OCI-M2 (cell line): ENCODE measurements around the gene KIAA0232.
"Not testable (repeated sequence)": the region's sequence is repeated elsewhere in the genome, so short reads cannot be mapped to it uniquely, and the experiment has no call there.

Source experiments
- DNase-seq: peaks from one replicate; lab custom pipeline; 2025; ENCODE audit not compliant: unreplicated experiment; lab: John Stamatoyannopoulos, UW

Gene KIAA0232

GRCh38 chr4:6803246-6803645 is 20.7 kb downstream of the KIAA0232 start:
- no peak for DNase-seq

DNA sequence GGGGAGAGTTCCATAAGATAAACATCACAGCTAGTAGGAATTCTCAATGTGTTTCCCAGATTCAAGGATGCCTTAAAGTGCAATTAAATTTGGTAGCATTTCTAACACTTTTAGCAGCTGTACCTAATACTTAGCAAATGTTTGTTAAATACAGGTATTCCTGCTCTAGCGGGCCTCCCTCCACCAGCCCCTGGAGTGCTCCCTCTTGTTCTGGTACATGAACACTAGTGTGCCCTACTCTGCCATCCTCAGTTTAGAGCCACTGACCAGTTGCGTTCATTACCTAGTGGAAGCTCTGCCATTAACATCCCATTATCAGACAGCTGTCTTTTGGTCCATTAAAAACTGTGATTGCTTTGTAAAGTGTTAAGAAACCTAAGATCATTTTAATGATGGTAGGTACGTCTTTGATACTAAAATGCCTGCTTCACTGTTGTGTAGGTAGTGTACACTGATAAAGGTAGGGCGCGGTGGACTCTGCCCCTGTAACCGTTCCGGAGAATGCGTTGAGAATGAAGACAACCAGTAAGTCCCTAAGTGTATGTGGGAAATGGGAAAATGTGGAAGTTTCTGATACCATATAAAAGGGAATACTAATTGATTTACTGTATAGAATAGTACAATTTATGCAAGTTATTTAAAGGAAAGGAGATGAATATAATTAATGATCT is 21.7 kb downstream of the KIAA0232 start:
- no peak for DNase-seq

- DNase-seq, result no peak
Measured at GRCh38 chr4:6806924-6807626, 24.5 kb downstream of the KIAA0232 start.

DNA sequence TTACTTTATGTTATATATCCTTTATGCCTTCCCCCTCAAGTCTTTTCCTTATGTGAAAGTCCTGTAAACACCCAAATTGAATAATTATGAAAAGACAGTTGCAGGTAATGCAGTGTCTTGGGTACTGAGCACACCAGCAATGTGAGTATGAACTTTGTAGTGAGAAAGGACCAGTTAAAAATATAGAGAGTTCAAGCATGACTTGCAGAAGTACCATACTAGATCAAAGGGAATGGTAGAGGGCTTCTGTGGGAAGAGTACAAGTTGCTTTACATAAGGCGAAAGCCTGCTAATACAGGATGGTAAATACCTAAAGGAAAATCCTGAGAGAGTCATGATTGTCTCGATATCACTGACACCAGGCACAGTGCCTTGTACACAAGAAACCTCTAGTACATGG is 25.7 kb downstream of the KIAA0232 start:
- no peak for DNase-seq

DNA sequence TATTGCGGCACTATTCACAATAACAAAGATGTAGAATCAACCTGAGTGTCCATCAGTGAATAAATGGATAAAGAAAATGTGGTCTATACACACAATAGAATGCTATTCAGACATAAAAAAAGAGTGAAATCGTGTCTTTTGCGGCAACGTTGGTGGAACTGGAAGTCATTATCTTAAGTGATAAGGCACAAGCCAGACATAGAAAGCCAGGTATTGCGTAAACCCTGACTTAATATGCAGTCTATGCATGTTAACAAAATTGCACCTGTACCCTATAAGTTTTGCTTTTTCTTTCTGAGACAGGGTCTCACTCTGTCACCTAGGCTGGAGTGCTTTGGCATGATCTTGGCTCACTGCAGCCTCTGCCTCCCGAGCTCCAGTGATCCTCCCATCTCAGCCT is 28.6 kb downstream of the KIAA0232 start:
- DNase-seq, result no peak

DNA sequence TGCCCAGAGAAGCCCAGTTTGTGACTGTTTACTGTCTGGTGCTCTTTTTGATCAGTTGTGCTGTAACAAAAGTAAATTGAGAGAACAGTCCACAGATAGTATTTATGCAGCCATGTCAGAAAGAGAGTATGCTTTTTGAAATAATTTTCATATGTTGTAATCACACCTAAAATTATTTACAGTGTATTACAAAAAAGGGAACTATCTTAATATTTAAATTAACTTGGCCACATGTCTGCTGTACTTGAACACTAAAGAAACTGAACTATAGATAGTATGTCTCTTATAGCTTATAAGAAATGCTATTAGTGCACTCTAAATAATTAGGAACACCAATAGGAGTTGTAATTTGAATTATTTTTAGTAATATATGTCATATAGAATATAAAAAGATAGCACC is 30.2 kb downstream of the KIAA0232 start:
- no peak for DNase-seq

- DNase-seq, result no peak
Measured at GRCh38 chr4:6813725-6814124, 31.2 kb downstream of the KIAA0232 start.

DNA sequence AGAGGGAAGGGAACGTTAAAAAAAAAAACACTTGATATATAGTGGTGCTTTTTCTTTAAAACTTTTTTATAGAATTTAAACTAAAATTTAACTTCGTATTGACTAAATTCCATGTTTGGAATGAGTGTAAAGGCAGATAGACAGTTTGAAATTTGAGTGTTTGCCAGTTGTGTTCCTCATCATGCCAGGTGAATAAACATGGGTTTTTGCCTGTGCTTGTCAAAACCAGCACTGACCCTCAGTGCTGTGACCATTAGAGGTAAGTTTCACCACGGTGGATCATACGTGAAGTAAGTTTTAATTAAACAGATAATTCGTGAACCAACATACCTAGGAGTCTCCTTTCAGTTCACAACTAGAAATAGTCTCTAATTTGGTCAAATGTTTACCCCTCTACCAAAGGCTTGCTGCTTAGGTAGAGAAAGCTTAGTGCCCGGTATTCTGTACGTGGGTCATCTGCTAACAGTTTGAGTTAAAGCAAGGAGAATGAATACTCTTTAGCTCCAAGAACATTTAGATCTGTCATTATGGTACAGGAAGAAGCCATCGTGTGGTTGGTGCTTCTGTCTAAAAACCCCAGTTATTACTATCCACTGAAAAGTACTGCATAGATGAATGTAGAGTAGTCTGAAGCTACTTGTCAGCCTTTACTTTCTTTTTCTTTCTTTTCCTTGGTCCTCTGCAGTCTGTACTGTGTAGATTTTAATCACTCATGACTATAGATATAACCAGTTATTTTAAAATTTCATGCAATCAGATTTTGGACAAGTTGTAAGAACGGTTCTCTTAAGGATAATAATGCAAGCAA is 32.7 kb downstream of the KIAA0232 start:
- DNase-seq, result no peak

GRCh38 chr4:6819295-6819694 is 36.8 kb downstream of the KIAA0232 start:
- no peak for DNase-seq

- no peak for DNase-seq
Measured at GRCh38 chr4:6820695-6821094, 38.2 kb downstream of the KIAA0232 start.

GRCh38 chr4:6824071-6824470 is 41.5 kb downstream of the KIAA0232 start:
- no peak for DNase-seq

GRCh38 chr4:6824772-6825402 is 42.4 kb downstream of the KIAA0232 start:
- no peak for DNase-seq

DNA sequence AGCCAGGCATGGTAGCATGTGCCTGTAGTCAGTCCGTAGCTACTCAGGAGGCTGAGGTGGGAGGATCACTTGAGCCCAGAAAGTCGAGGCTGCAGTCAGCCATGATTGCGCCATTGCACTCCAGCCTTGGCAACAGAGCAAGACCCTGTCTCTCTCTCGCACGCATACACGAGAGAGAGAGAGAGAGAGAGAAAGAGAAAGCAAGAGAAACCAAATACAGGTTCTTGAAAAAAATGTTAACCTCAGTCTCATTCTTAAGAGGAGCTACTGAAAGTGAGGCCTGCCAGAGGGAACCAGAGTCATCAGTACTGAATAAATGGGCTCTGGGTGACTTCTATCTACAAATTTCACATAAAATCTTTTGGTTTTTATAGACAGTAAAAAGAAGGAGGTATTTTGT is 42.9 kb downstream of the KIAA0232 start:
- no peak for DNase-seq

DNA sequence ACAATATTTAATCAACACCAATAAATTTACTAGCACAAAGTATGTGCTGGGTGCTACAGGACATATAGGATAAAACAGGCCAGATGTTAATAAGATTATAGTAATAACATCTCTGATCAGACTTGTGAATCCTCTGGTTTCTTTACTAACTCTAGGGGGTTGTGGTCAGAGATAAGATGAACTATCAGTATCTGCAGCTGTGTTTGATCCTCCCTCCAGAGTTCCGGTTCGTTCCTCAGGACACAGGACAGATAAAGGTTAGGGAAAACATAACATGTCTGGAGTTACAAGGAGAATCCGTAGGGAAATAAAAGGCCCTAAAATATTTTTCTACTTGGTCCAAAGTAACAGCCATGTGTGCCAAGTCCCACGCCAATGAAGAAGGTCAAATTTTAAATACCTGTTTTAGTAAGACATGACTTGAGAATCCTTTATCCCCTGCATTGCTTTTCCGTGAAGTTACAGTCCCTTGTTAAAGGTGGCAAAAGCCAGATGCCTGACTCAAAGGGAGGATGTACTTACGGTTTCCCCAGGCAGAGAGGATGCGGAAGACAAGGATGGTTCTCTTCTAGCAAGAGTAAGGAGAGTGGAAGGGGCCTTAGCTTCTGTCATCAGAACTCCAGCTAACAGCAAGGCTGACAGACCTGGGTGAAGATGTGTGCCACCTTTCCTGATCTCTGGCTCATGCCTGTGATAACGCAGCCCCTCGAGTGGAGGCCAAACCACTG is 44.4 kb downstream of the KIAA0232 start:
- DNase-seq, result peak; percentile 34

GRCh38 chr4:6829086-6829485 is 46.6 kb downstream of the KIAA0232 start:
- no peak for DNase-seq

GRCh38 chr4:6834867-6835266 is 52.3 kb downstream of the KIAA0232 start:
- DNase-seq, result no peak

GRCh38 chr4:6835616-6836015 is 53.1 kb downstream of the KIAA0232 start:
- not testable (repeated sequence) for DNase-seq

DNA sequence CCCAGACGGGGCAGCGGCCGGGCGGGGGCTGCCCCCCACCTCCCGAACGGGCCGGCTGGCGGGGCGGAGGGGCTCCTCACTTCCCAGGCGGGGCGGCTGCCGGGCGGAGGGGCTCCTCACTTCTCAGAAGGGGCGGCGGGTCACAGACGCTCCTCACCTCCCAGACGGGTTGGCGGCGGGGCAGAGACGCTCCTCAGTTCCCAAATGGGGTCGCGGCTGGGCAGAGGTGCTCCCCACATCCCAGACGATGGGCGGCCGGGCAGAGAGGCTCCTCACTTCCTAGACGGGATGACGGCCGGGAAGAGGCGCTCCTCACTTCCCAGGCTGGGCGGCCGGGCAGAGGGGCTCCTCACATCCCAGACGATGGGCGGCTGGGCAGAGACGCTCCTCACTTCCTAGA is 54.6 kb downstream of the KIAA0232 start:
- not testable (repeated sequence) for DNase-seq

- DNase-seq, result no peak
Measured at GRCh38 chr4:6839579-6839978, 57.1 kb downstream of the KIAA0232 start.

- DNase-seq, result no peak
Measured at GRCh38 chr4:6840062-6840976, 57.8 kb downstream of the KIAA0232 start.
